AG09309 (cell line): ENCODE measurements around the gene CD302.

Experiments used
- DNase-seq: peaks from one replicate; pipeline ENCODE4 v3.0.0-alpha.2; 2010; ENCODE audit warnings: low read depth
- H3K4me3 ChIP-seq: 2 replicates; pipeline ENCODE4 v1.5.1; 2011; ENCODE audit warnings: mild to moderate bottlenecking, low read depth, low read length, moderate library complexity; ENCODE audit not compliant: control insufficient read depth
- CTCF ChIP-seq: IDR thresholded peaks from 2 replicates; pipeline ENCODE4 v1.5.1; 2011; ENCODE audit warnings: mild to moderate bottlenecking, low read depth, low read length, inconsistent platforms; ENCODE audit not compliant: insufficient read depth, control insufficient read depth; ENCODE audit errors: missing control alignments

CD302 gene

GRCh38 chr2:159744363-159744762, 53.6 kb downstream of the CD302 start:
- TF ChIP-seq CTCF: no peak
- no peak for DNase-seq
- H3K4me3 ChIP-seq: no peak overlapping the region

GRCh38 chr2:159742846-159743245, 55.2 kb downstream of the CD302 start:
- H3K4me3 ChIP-seq: no peak overlapping the region
- no peak for DNase-seq
- TF ChIP-seq CTCF: no peak

- no peak for TF ChIP-seq CTCF
- DNase-seq: no peak
- H3K4me3 ChIP-seq: no peak overlapping the region
These were observed 59.3 kb downstream of the CD302 start for GRCh38 chr2:159738509-159739390.

- no peak for TF ChIP-seq CTCF
- DNase-seq: no peak
- H3K4me3 ChIP-seq: no peak overlapping the region
These were observed 60.1 kb downstream of the CD302 start for GRCh38 chr2:159737917-159738296.

GRCh38 chr2:159737292-159737916, 60.6 kb downstream of the CD302 start:
- no peak overlapping the region for H3K4me3 ChIP-seq
- no peak for DNase-seq
- no peak for TF ChIP-seq CTCF

- no peak for TF ChIP-seq CTCF
- no peak for DNase-seq
- no peak overlapping the region for H3K4me3 ChIP-seq
These were observed 62.0 kb downstream of the CD302 start for GRCh38 chr2:159736048-159736447.

GRCh38 chr2:159735648-159736047, 62.4 kb downstream of the CD302 start:
- DNase-seq: no peak
- H3K4me3 ChIP-seq: no peak overlapping the region
- TF ChIP-seq CTCF: no peak
